GM19328 (cell line): ENCODE measurements around the gene SPRY1.
A peak's percentile ranks its signal among the peaks of the same experiment; 100 is the strongest.

Experiments
- ATAC-seq: cut with Tn5 transposase; IDR thresholded peaks from one replicate; pipeline ENCODE4 v1.9.1; 2021; ENCODE audit warnings: mild to moderate bottlenecking, moderate library complexity; ENCODE audit not compliant: unreplicated experiment

Gene SPRY1

GRCh38 chr4:123438031-123438430, 41.4 kb downstream of the SPRY1 start:
- no peak for ATAC-seq

DNA sequence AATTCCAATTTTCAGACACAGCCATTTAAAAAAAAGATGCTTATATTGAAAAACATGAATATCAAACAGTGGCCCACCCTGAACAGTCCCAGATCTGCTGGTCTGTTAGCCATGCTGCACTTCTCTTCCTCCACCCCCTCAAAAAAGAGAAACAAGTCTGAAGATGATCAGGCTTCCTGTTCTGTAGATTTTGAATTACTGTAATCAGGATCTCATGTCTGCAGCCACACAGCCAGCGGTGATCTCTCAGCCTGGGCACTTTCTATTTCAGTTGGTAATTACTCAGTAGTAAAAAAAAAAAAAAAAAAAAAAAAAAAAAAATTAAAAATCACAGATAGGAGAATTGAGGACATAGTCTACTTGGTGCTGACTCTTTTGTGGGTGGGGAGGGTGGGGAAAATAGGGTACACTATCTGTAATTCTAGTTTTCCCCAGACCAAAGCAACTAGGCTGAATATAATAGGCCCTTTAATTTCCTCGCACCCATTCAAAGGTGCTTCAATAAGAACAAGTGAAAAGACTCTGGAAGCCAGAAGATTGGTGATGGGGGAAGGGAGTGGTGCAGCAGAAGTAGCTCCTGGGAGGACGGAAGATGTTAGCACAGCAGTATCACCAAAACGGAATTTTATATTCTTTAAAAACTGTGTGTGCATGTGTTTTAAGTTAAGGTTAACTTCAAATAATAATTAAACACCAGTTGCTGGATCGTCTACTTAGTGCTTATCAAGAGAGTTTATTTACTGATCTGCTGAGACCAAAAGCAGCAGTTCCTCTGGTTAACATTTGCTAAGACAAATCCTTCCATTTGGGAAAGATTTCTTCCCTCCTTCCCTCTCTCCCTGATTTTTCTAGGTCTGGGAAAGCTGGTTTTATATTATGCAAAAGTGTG, 47.0 kb downstream of the SPRY1 start:
- peak; percentile 44 for ATAC-seq

DNA sequence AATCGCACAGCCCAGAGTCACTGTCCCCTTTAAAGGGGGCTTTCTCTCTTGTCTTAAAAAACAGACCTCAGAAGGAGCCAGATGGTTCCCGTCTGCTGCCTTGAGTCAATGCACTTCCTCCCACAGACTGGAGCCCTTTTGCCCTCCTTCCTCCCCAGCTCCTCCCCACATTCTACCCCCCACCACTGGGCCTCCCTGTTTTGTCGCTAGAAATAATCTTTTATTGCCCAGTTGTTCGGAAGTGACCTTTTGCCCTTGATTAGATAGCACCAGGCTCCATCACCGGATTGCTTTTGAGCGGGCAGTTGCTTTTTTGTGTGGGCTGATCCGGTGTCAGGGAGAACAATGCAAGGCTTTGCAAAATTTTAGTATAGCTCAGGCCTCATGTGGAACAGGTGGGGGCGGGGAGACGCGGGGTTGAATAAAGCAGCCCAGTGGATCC, 47.7 kb downstream of the SPRY1 start:
- ATAC-seq: peak; percentile 63

- no peak for ATAC-seq
Measured at GRCh38 chr4:123446865-123447474, 50.4 kb downstream of the SPRY1 start.

DNA sequence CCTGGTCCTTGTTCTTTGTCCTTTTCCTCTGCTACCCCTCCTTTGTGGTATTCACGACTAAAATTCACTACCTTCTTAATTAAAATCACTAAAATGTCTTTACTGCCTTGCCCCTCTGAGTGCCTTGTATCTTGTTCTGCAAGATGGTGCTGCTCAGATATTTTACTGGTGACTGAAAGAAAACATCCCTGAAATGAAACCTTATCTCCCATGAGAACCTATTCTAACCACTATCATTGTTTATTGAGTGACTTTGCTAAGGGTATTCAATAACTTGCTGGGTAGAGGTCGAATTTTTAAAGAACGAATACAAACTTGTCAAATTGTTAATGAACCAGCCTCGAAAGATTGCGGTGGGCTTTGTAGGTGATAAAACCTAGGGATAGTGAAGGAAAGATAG, 52.8 kb downstream of the SPRY1 start:
- peak; percentile 4 for ATAC-seq

GRCh38 chr4:123449780-123450179, 53.2 kb downstream of the SPRY1 start:
- ATAC-seq: peak; percentile 89

GRCh38 chr4:123450393-123450792, 53.8 kb downstream of the SPRY1 start:
- no peak for ATAC-seq

- ATAC-seq: no peak
Measured at GRCh38 chr4:123452616-123453015, 56.0 kb downstream of the SPRY1 start.

DNA sequence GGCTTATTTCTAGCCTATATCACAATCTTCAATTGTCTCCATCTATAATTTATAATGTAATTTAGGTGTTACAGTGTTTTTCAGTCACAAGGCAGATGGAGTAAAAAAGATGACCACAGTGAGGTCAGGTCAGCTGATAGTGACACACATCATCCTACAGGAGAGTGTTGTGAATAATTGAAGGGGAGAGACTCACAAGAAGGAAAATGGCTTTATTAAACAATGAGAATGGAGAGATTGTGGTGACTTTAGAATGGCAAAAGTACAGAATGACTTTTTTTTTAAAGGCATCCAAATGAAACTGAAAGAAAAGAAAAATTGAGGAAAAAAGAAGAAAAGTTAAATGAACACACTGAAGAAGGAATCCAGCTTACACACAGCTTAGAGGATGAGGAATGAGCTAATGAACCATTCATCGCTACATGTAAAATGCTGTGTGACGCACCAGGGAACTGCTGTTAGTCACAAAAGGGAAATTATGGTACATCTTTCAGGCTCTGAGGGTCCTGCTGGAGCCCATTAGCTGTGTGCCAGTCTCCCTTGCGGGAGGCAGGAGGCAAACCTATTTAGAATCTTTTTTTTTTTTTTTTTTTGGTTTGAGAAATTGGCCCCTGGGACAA, 56.6 kb downstream of the SPRY1 start:
- no peak for ATAC-seq
